NCI-H226 (cell line): Measurements from ENCODE around the gene ITPK1.

Source experiments
- DNase-seq: peaks from one replicate; pipeline ENCODE4 v3.0.0-alpha.2; 2015

Gene ITPK1

DNA sequence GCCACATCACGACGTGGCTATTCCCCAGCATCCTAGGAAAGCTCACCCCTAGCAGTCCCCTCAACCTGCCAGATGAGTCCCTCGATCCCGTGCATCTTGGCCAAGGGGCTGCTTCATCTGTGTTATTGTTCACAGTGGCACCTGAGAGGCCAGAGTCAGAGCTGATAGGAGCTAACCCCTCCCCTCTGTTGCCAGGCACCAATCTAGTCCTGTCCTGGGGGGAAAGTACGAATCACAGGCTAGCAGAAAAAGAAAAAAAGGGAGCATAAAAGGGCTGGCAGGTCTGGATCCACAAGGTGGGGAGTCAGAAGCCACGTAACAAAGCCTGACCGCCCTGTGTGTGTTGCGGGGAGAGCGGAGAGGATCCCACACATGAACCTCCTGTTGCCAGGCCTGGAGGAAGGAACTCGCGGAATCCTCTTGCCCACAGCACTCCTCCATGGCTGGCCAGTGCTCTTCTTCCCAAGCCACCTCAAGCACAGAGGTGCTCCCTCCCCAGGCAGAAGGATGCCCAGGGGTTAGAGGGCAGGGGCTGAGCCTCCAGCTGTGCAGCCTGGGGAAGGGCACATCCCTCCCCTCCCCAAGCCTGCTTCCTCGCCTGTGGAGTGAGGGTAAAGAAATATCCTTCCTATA, 91.8 kb downstream of the ITPK1 start:
- DNase-seq: no peak

DNA sequence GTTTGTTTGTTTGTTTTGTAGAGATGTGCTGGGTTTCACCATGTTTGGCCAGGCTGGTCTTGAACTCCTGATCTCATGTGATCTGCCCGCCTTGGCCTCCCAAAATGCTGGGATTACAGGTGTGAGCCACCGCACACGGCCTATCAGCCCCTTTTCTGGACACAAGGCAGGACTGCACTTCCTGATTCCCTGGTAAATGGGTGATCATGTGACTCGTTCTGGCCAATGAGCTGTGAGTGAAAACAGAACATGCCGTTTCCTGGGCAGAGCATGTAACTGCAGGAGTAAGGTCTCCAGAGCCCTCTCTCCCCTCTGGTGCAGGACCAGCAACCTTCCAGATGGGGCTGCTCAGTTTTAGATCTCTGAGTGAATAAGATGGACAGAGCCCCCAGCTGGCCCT, 92.7 kb downstream of the ITPK1 start:
- no peak for DNase-seq

DNA sequence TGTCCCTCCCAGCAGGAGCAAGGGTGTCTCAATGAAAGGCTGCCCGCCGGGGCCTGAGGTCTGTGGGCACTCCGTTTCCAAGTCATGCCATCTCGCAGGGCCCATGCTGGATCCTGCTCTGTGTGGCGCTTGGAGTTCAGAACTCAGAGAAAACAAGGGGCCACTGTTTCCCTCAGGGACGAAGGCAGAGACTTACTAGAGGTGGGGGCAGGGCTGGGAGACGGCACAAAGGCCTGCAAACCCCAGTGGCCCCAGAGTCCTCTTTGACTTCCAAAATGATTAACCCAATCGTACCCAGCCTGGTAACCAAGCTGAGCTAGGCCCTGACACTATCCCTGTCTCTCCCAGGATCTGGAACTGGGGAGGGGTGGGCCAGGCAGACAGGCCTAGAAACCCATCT, 95.8 kb downstream of the ITPK1 start:
- DNase-seq: no peak

DNA sequence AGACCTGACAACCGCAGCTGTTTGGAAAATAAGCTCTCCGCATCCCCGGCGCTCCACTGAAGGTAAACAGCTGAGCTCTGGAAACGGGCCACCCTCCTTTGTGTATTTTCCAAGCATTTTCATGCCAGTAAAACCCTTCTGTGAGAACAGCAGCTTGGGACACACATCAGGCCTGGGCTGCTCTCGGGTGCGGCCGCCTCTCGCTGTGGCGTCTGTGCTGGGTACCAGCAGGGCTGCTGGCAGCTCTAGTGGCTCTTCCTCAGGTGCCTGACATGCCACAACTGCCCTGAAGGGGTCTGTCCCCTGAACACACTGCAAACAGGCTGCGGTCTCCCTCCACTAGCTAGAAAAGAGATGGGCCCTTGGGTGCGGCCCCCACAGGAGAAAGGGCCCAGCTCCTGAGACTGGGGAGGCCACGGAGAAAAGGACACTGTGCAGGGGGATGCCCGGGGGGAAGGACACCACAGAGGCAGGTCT, 96.3 kb downstream of the ITPK1 start:
- DNase-seq: no peak

DNA sequence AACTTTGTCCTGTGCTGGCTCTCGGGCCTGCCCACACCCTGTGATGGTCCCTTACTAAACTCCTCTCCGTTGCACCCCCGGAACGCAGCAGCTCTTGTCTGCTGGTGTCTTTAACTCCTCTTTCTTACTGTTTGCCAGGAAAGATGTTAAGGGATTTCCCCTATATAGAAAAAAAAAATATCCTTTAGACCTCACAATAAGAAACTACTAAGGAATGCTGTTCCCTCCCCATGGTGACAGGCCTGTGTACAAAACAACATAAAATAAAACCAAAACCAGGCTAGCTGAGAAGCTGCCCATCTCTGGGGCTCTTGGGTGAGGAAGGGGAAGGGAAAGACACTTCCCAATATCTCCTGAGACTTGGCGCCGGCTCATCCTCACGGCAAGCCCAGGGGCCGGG, 97.4 kb downstream of the ITPK1 start:
- DNase-seq: no peak

DNA sequence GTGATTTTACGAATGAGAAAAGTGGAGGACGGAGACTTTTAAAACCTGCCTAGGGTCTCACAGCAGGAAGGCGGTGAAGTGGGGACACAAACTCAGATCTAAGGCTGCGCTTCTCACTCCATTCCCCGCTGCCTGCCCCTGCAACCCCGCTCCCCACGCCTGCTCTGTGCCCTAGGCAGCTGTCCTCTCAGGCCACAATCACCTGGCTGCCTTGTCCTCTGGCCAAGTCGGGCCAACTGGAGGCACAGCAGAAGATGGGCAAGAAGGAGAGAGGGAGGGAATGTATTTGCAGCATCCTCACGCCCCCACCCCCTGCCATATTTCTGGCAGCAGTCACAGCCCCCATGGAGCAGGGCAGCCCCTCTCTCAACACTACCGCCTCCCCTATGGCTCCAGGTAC, 97.8 kb downstream of the ITPK1 start:
- DNase-seq: no peak

DNA sequence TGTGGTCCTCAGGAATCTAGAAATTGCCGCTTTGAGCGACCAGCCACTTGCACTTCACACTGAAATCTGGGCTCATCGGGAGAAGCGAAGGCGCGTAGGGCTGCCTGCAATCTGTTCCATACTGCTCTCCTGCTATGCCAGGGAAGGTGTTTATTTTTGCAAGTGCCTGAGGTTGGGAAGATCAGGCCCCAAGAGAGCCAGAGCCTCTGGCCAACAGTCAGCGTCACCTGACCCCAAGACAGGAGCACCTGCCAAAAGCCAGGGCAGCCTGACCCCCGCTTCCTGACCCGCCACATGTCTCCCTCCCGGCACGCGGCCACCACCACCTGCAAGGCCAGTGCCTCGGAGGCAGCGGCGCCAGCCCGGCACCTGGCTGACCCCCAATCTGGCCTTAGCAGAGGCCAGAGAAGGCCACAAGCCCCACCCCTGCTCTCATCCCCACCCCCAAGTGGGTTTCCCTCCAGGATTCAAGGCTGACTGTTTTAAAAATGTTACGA, 98.4 kb downstream of the ITPK1 start:
- no peak for DNase-seq

DNA sequence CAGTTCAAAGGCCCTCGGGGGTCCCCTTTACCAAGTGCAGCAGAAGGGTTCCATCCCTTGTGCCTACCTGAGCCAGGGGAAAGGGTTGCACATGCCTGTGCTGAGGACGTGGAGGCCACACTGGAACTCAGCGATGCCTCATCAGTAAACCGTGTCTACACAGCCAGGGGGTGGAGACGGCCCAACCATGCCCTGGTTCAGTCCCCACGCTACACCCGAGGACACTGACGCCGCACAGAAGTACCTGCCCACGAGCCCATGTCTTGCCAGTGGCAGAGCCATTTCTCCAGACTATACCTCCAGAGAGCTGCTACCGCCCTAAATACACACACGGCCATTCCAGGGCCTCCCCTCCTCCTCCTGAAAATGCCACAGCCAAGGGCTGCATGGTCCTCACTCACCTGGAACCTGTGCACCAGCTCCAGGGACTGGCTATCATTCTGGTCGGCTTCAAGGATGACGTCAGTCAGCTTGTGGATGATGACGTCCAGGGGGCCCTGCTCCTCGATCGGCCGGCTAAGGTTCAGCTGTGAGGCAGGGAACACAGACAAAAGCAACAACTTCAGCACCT, 99.4 kb downstream of the ITPK1 start:
- no peak for DNase-seq

DNA sequence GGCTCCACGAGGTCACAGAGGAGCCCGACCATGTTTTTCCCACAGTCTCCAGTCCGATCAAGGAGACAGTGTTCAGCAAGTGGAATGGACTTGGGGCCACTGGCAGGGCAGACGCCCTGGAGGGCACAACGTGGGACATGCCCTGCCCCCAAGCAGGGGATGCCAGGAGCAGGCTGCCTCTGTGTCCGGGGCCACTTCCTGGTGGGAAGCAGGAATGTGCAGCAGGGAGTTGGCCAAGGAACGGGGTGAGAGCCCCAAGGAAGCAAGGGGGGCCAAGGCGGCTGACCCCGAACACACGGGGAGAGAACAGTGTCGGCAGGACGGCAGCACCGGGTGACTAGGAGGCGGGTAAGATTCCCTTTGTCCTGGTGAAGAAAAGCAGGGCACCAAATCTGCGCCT, 100.2 kb downstream of the ITPK1 start:
- DNase-seq: no peak

DNA sequence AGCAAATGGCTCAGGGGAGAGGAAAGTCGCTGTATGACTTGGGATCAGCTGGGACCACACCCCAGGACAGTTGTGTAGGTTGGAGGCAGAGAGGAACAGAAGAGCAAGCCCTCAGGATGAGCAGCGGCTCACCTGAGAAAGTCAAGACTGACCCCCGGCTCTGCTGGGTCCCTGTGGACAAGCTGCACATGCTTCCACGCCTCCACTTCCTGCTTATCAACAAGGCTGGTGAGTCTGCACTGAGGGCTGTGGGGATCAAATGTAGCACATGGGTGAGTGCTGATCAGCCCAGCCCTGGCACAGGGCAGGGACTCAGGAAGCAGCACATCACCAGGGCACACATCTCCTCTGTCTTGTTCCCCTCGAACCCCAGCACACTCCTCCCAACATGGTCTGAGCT, 100.7 kb downstream of the ITPK1 start:
- no peak for DNase-seq

DNA sequence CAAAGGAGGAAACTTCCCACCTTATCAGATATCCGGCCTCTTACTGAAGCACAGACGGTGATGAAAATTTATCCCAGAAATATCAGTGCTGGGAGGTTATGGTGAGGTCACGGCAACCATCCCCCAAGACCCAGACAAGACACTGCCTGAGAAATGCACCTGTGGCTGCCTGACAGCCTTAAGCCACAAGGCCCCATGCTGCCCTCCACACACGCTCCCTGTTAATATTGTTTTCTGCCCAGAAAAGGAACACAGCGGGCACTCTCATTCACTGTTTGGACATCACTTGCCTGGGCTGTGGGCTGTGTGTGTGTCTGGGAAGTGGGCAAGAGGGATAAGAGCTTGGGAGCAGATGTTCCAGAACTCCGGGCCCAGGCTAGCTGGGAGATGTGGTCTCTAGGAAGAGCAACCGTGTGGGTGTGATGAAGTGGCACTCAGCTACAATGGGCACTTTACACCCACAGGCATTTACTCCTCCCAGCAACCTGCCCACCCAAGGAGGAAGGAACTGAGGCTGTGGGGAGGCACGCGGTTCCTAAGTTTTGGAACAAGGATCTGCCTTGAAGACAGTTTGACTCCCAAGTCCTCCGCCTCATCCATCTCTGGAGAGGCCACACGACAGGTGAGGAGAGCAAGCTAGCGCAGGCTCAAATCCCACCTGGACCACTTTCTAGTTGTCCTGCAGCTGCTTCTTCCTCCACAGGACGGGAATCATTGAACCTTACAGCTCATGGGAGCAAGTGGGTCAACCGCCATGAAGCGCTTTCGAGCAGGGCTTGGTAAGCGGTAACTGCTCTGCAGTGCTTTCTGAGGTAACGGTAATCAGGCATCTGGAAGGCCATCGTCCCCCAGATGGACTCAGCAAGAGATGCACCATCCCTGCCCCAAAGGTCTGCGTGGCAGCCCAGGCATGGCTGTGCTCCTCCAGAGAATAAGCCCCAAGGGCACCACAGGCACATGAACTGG, 101.4 kb downstream of the ITPK1 start:
- no peak for DNase-seq

DNA sequence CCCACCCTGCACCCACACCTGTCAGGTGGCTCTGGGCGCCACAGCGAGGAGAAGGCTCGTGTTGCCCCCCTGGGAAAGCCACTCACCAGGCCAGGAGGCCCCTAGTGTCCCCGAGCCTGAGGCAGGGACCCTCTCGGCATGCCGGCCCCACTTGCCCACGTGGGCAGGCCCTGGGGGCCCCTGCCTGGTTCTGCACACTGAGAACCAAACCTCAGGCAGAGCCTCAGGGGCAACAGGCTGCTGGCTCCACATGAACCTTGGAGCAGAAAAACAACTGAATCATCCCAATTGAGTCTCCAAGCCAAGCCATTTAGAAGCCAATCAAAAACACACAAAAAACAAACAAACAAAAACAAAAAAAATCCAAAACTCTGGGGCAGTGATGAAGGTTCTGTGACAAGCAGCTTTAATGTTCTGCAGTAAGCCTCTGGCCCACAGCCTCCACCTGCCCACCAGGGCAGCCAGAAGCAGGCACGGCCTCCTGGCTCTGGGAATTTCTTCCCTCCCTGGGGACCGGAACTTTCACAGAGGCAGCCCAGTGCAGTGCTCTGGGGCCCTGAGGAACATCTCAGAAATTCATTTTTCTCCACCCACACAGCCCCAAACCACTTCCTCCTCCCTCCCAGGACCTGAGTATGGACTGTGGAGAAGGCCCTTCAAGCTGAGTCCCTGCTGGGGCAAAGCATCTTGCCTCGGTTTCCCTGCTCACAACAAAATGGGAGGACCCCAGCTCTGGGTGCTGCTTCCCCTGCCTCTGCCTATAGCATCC, 102.6 kb downstream of the ITPK1 start:
- DNase-seq: no peak

DNA sequence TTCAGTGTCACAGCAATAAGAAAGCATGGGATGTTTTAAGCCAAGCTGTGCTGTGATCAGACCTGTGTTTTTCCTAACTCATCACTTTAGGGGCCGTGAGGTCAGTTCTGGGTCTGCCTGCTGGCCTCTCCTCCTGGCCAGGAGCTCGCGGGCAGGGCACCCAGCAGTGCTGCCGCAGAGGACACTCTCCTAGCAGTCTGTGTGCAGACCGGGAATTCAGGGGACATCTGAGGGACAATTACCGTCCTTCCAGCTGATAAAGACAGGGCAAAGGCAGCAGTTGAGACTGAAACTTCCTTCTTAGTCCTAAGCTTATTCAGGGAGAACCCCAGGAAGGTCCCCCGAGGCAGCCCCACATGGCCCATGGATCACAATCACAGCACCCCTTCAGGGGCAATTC, 103.2 kb downstream of the ITPK1 start:
- no peak for DNase-seq

DNA sequence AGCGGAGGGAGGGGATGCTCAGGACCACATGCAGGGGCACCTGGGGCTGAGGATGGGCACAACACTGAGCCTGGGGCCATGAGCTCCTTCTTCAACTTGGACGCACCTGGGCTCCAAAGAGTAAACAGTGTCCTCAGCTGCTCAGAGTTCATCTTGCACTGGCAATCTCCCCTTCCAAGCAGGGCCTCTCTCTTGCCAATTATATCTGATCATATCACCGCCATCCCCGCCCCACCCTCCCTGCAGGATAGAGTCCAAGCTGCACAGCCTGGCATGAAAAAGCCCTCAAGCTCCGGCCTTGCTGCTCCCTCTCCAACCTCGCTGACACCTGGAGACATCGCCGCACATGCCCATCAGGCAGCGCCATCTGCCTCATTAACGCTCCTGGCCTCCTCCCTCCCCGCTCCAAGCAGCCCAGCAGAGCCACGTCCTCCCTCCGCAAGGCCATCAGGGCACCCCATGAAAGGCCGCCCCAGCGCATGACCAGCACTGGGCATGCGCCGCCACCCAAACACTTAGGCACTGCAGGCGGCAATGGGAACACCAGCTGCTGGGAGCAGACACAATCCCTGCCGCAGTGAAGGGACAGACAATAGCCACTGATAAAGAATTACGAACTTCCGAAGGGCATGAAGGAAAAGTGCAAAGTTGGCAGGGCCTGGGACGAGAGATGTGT, 103.9 kb downstream of the ITPK1 start:
- DNase-seq: no peak

DNA sequence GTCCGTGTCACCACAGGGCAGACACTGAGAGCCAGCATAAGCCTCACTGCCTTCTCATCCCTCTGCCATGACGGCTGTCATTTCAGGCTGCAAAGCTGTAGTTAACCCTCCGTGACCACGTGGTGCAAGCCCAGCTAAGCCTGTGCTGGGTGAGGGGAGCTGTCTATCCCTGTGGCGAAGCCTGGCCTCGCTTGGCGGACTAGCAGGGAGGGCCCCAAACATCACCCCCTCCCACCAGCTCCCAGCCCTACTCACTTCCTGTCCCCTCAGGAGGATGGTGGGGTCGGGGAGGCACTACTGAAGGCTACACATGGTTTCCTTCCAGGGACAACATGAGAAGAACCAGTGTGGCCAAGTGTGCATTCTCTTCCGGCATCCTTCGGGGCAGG, 104.6 kb downstream of the ITPK1 start:
- no peak for DNase-seq

DNA sequence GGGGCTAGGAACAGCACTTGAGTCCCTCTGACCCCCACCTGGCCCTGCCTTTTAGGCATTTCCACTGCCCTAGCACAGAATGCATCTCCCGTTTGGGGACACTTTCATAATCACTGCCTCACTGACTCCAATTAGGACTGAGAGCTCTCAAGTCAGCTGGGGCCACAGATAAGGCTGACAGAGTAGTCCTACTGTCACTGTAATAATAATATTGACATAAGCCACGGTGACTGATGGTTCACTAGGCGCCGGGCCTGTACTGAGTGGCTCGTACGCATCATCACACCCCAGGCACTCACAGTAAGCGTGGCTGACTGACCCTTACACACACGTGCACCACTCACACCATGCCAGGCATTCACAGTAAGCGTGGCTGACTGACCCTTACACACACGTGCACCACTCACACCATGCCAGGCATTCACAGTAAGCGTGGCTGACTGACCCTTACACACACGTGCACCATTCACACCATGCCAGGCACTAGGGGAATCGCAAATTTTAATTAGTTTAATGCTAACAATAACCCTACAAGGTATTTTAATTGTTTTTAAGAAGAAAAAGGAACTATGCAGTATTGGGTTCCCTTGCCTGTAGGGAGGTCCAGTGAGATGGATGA, 105.1 kb downstream of the ITPK1 start:
- no peak for DNase-seq

DNA sequence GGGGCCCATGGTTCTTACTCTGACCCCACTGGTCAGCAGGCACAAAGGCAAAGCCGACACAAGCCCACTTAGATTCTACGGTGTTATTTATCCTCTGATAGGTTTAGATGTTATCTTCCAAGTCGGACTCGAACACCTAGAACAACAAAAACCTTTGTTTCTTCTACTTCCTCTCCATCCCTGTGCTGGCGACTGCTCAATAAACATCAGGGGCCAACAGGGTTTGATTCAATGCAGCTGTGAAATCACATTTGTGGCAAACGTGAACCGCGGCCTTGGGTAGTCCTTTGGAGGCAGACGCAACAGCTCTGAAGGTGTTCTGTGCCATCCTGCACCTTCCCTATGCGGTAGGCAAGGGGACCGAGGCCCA, 105.6 kb downstream of the ITPK1 start:
- DNase-seq: no peak

DNA sequence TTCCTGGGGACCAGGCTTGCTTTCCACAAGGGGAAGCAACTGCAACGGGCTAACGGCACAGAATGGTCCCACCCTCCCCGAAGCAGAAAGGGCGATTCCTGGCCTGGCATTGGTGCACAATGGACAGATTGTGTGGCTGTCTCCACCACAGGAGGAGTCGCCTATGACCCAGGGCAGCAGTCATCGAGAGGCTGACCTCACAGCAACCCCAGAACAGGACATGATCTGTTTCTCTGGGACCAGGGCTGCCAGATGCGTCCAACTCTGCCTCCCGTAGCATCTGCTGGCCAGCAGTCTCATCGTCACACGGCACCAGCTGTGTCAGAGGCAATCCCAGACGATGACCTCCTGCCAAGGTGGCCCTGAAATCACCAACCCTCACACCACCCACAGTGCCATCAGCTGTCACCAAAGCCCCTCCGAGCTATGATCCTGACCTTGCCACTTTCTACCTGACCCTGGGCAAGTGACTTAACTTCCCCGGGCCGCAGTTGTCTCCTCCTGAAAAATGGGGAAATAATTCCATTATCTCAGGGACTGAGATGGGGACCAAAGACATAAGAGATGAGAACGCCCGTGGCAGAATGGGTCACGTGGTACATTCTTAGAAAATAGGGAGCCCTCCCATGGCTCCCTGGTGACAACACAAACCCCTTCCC, 106.1 kb downstream of the ITPK1 start:
- DNase-seq: no peak

DNA sequence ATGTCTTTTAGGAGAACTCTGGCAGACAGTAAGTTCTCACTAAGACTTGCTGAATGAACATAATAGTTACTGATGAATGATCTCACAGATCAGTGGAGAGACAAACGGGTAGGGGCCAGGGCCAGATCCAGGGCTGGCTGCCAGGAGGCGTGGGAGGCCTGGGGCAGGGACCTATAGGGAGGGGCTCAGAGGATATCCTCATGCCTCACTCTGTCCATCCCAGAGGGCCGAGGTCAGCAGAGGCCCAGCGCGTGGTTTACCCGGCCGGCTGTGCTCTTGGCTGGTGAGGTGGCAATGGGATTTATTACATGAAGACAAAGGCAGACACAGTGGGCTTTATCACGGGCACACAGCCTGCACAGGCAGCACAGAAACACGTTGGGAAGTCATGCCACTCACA, 107.3 kb downstream of the ITPK1 start:
- DNase-seq: peak; percentile 60

DNA sequence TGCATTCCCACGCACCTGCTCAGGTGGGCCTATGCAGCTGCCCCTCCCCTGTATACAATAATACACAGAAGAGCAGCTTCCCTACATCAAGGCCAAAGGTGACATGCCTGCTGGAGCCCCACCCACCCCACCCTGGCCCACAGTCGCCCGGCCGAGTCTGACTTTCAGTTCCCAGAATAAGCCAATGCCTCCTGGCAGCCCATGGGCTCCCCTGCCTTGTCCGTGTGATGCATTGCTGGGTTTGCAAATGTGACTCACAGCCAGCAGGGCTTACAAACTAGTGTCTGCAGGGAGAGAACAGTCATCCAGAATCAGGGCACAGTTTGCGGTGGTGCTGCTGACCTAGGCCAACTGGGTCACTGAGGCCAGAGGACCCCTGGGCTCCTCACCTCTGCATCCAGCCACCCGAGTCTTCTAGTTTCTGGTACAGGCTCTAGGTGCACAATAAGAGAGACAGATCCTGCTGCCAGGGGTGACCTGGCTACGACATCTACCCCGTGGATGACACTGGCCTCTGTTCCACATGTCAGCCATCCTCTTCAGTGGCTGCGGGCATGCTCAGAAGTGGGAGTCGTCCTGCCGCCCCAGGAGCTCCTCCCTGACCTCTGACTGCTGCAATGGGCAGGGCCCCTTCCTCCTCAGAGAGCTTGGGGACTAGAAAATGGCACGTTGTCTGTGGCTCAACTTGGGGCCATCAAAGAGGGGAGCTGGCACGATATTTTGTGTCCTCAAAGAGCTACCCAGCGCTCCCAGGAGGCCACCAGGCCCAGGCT, 108.3 kb downstream of the ITPK1 start:
- DNase-seq: peak; percentile 33
